Caco-2 (cell line): Measurements from ENCODE around the gene DCXR. TPM values are rescaled to one million over a fixed set of nuclear protein-coding genes. Genes with fewer than 3 reads are reported as not detected.

Experiments used
- BruUV-seq: library from RNA; stranded (reverse); fragments of 400-500 nt; replicated peaks from 2 replicates; lab custom pipeline; 2021; lab: Mats Ljungman, UMichigan
- CTCF ChIA-PET: fragments of 300-600 bp; sonication (Branson Sonifier 250); formaldehyde crosslinking; loops from one replicate; lab custom pipeline; 2022; ENCODE audit warnings: antibody characterized with exemption; lab: Charles Lee
- POLR2A ChIA-PET: fragments of 300-600 bp; sonication (Branson Sonifier 250); formaldehyde crosslinking; loops from one replicate; lab custom pipeline; 2022; ENCODE audit warnings: antibody characterized with exemption; lab: Charles Lee
- DNase-seq, 2 experiments: peaks; one replicate each; pipeline versions ENCODE4 v3.0.0 to v3.0.0-alpha.2; 2020 to 2022
- H3K27me3 ChIP-seq: replicated peaks from 2 replicates; pipeline ENCODE4 v1.6.0; 2011; ENCODE audit warnings: low read length; ENCODE audit not compliant: control insufficient read depth, insufficient read depth
- H3K36me3 ChIP-seq: 2 replicates; pipeline ENCODE4 v1.5.1; 2011; ENCODE audit warnings: low read length; ENCODE audit not compliant: control insufficient read depth, insufficient read depth
- H3K4me1 ChIP-seq: fragments of 250-450 bp; sonication (Bioruptor Pico); 2 replicates; pipeline ENCODE4 v1.5.1; 2020; ENCODE audit warnings: mild to moderate bottlenecking
- H3K4me3 ChIP-seq: 2 replicates; pipeline ENCODE4 v1.5.1; 2011; ENCODE audit warnings: low read depth, mild to moderate bottlenecking, control low read depth, low read length
- H3K9me3 ChIP-seq: fragments of 250-450 bp; sonication (Bioruptor Pico); 2 replicates; pipeline ENCODE4 v1.5.1; 2020; ENCODE audit warnings: mild to moderate bottlenecking, moderate library complexity
- H3K27ac Mint-ChIP-seq: one replicate; pipeline ENCODE4 v1.8.0; 2022; ENCODE audit warnings: mixed read lengths; ENCODE audit not compliant: unreplicated experiment
- H3K27me3 Mint-ChIP-seq: one replicate; pipeline ENCODE4 v1.8.0; 2022; ENCODE audit warnings: mixed read lengths; ENCODE audit not compliant: insufficient read depth, unreplicated experiment
- H3K36me3 Mint-ChIP-seq: one replicate; pipeline ENCODE4 v1.8.0; 2022; ENCODE audit warnings: mild to moderate bottlenecking, mixed read lengths; ENCODE audit not compliant: insufficient read depth, unreplicated experiment
- H3K4me1 Mint-ChIP-seq: one replicate; pipeline ENCODE4 v1.8.0; 2022; ENCODE audit warnings: low read depth, mixed read lengths; ENCODE audit not compliant: unreplicated experiment
- H3K4me3 Mint-ChIP-seq: one replicate; pipeline ENCODE4 v1.8.0; 2022; ENCODE audit warnings: mild to moderate bottlenecking, moderate library complexity, mixed read lengths; ENCODE audit not compliant: unreplicated experiment
- H3K9me3 Mint-ChIP-seq: one replicate; pipeline ENCODE4 v1.8.0; 2022; ENCODE audit warnings: mixed read lengths; ENCODE audit not compliant: unreplicated experiment
- intact Hi-C: fragments of 100-400 bp; cut with micrococcal nuclease; formaldehyde crosslinking; loops from one replicate; pipeline ENCODE4 v1.10.0; 2022; ENCODE audit not compliant: unreplicated experiment
- total RNA-seq: library from RNA; stranded (reverse); gene quantifications from 2 replicates; pipeline ENCODE4 v1.2.3, GENCODE V29; 2022
- TF ChIP-seq, protein P1 (sequence below), 2 experiments: fragments of 200-600 bp in 1 of 2; IDR thresholded peaks; 1 replicate in 1 of 2; 2 replicates in 1 of 2; pipeline versions ENCODE4 v1.5.1 to v1.8.0; 2011 to 2022; ENCODE audit warnings: antibody characterized with exemption in 1 of 2, control low read depth in 1 of 2, inconsistent platforms in 1 of 2, low read depth in 1 of 2, low read length in 1 of 2, mild to moderate bottlenecking in 1 of 2, moderate library complexity in 1 of 2; ENCODE audit not compliant: insufficient read depth in 1 of 2, severe bottlenecking in 1 of 2, unreplicated experiment in 1 of 2

Gene DCXR
- total RNA-seq, 1 experiment from 2014 or later = 197 TPM

DNA sequence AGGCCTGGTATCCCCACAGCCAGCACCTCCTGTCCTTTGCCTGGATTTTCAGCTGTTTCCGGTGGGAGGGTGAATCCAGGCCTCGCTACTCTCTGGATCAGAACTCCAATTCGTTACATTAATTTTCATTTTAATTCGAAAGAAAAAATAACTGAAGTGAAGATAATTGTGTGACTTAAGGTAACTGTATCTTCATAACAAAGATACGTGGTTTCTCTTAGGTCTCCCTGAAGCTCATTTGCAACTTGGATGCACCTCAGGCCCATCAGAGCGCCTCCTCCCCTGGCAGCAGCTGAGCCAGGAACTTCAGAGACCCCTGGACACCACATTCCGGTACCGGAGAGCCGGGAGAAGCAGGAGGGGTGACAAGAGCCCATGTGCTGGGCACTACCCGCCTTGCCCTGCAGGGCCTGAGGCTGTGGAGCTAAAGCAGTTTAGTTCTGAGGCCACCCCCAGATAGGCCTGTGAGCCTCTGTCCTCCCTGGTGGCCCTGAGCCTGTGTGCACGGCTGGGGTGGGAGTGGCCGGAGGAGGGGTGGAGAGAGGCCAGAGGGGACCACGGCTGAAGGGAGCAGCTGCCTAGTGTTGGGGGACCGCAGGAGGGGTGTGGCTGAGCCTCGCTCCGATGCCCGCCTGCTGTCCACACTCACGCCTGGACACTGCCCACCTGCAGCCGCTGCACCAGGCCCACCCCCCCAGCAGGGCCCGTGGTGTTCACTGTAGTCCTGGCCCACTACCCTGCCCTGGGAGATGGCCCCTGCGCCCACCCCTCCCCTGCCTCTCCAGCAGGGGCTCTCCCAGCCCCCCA is 39.5 kb upstream of the DCXR start:
- no peak for DNase-seq
- ChIA-PET CTCF (no interaction called here), POLR2A (interaction anchor here (1.1 kb wide), 1 partner anchor 27 kb away, joined by 3 read pairs; no protein-coding TSS in a partner anchor)
- H3K4me3 Mint-ChIP-seq = no peak overlapping the region
- Histone ChIP-seq H3K4me1 (no peaks in the 10 kb centered on the region), H3K9me3 (no peaks in the 10 kb centered on the region), H3K36me3 (no peaks in the 10 kb centered on the region), H3K27me3 (no peaks in the 10 kb centered on the region), H3K4me3 (no peak overlapping the region)
- no peaks in the 10 kb centered on the region for H3K27me3 Mint-ChIP-seq
- intact Hi-C loops = no loop called here
- BruUV-seq = no TSS peak
- H3K36me3 Mint-ChIP-seq = peaks cover 85% of the 10 kb centered on the region
- H3K4me1 Mint-ChIP-seq = no peaks in the 10 kb centered on the region
- TF ChIP-seq, protein P1, sequence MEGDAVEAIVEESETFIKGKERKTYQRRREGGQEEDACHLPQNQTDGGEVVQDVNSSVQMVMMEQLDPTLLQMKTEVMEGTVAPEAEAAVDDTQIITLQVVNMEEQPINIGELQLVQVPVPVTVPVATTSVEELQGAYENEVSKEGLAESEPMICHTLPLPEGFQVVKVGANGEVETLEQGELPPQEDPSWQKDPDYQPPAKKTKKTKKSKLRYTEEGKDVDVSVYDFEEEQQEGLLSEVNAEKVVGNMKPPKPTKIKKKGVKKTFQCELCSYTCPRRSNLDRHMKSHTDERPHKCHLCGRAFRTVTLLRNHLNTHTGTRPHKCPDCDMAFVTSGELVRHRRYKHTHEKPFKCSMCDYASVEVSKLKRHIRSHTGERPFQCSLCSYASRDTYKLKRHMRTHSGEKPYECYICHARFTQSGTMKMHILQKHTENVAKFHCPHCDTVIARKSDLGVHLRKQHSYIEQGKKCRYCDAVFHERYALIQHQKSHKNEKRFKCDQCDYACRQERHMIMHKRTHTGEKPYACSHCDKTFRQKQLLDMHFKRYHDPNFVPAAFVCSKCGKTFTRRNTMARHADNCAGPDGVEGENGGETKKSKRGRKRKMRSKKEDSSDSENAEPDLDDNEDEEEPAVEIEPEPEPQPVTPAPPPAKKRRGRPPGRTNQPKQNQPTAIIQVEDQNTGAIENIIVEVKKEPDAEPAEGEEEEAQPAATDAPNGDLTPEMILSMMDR (IDR thresholded peaks at IDR 0.05; ENCODE audit: insufficient read depth in 1 of 2, low read depth in 1 of 2, low read length in 1 of 2, severe bottlenecking in 1 of 2, unreplicated experiment in 1 of 2) = no peak
- no peak overlapping the region for H3K27ac Mint-ChIP-seq
- H3K9me3 Mint-ChIP-seq = no peaks in the 10 kb centered on the region

DNA sequence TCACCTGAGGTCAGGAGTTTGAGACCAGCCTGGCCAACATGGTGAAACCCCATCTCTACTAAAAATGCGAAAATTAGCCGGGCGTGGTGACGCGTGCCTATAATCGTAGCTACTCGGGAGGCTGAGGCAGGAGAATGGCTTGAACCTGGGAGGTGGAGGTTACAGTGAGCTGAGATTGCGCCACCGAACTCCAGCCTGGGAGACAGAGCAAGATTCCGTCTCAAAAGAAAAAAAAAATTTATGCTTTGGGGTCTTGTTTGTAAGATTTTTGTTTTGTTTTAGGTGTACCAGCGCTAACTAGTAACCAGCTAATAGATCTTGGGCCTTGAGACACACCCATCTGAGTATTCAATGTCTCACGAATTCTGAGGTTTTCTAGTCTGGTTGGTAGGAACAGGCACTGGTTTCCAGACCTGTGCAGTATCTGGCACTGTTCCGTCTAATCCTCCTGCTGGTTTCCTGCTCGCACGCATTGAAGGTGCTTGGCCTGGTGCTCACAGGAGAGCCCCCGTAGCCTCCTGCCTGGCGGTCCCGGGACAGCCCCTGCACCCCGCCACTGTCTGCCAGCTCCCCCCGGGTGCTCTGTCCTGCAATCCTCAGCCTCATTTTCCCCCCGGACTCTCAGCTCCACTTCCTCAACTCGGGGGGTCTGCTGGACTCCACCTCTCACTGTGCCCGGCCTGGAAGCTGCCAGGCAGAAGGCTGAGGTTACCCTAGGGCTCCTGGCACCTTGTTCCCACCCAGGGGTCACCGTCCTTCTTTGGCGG is 38.7 kb upstream of the DCXR start:
- H3K36me3 Mint-ChIP-seq = peaks cover 80% of the 10 kb centered on the region
- no peaks in the 10 kb centered on the region for H3K27me3 ChIP-seq
- no TSS peak for BruUV-seq
- no peak overlapping the region for H3K4me3 ChIP-seq
- ChIA-PET POLR2A (interaction anchor here (1.1 kb wide), 1 partner anchor 28 kb away, joined by 3 read pairs; no protein-coding TSS in a partner anchor), CTCF (interaction anchor here (0.7 kb wide), 1 partner anchor 39 kb away, joined by 3 read pairs; the partner anchor contains the start of gene DCXR)
- no peaks in the 10 kb centered on the region for H3K9me3 ChIP-seq
- H3K4me1 Mint-ChIP-seq = no peaks in the 10 kb centered on the region
- intact Hi-C loops = no loop called here
- TF ChIP-seq, protein P1 (IDR thresholded peaks at IDR 0.05; ENCODE audit: insufficient read depth in 1 of 2, low read depth in 1 of 2, low read length in 1 of 2, severe bottlenecking in 1 of 2, unreplicated experiment in 1 of 2) = no peak
- H3K36me3 ChIP-seq = no peaks in the 10 kb centered on the region
- no peak overlapping the region for H3K4me3 Mint-ChIP-seq
- DNase-seq = no peak
- no peaks in the 10 kb centered on the region for H3K27me3 Mint-ChIP-seq
- H3K27ac Mint-ChIP-seq = no peak overlapping the region
- H3K9me3 Mint-ChIP-seq = no peaks in the 10 kb centered on the region
- no peaks in the 10 kb centered on the region for H3K4me1 ChIP-seq

DNA sequence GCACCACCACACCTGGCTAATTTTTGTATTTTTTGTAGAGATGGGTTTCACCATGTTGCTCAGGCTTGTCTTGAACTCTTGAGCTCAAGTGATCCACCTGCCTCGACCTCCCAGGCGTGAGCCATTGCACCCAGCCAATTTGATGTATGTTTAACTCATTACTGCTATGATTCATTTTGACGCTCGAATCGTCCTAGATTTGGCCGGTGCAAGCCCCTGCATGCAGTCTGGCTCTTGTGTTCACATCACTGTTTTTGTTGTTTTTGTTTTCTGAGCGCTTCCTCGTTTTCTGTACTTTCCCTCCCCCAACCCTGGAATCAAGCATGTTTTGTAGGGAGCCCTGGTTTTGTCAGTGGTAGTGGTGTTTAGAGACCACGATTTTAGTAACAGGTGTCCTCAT is 35.9 kb upstream of the DCXR start:
- ChIA-PET POLR2A (no interaction called here), CTCF (interaction anchor here (1.1 to 1.4 kb wide), 3 partner anchors 12 to 43 kb away, joined by 3 to 4 read pairs (median 4); partner anchors contain the start of gene DCXR)
- Histone ChIP-seq H3K4me1 (no peaks in the 10 kb centered on the region), H3K9me3 (no peaks in the 10 kb centered on the region), H3K27me3 (no peaks in the 10 kb centered on the region), H3K4me3 (no peak overlapping the region), H3K36me3 (no peaks in the 10 kb centered on the region)
- intact Hi-C loops = no loop called here
- H3K4me1 Mint-ChIP-seq = no peaks in the 10 kb centered on the region
- H3K27me3 Mint-ChIP-seq = no peaks in the 10 kb centered on the region
- no peak overlapping the region for H3K27ac Mint-ChIP-seq
- H3K9me3 Mint-ChIP-seq = no peaks in the 10 kb centered on the region
- no TSS peak for BruUV-seq
- TF ChIP-seq, protein P1 (IDR thresholded peaks at IDR 0.05; ENCODE audit: insufficient read depth in 1 of 2, low read depth in 1 of 2, low read length in 1 of 2, severe bottlenecking in 1 of 2, unreplicated experiment in 1 of 2) = no peak
- DNase-seq = no peak
- peaks cover 56% of the 10 kb centered on the region for H3K36me3 Mint-ChIP-seq
- no peak overlapping the region for H3K4me3 Mint-ChIP-seq
